GM21528 (cell line): ENCODE data around the gene SLC6A3.
"Not testable (repeated sequence)": the region's sequence is repeated elsewhere in the genome, so short reads cannot be mapped to it uniquely, and the experiment has no call there.

Experiments
- ATAC-seq: cut with Tn5 transposase; IDR thresholded peaks from one replicate; pipeline ENCODE4 v1.9.1; 2021; ENCODE audit warnings: mild to moderate bottlenecking, moderate library complexity; ENCODE audit not compliant: unreplicated experiment, low FRiP score

Gene SLC6A3

DNA sequence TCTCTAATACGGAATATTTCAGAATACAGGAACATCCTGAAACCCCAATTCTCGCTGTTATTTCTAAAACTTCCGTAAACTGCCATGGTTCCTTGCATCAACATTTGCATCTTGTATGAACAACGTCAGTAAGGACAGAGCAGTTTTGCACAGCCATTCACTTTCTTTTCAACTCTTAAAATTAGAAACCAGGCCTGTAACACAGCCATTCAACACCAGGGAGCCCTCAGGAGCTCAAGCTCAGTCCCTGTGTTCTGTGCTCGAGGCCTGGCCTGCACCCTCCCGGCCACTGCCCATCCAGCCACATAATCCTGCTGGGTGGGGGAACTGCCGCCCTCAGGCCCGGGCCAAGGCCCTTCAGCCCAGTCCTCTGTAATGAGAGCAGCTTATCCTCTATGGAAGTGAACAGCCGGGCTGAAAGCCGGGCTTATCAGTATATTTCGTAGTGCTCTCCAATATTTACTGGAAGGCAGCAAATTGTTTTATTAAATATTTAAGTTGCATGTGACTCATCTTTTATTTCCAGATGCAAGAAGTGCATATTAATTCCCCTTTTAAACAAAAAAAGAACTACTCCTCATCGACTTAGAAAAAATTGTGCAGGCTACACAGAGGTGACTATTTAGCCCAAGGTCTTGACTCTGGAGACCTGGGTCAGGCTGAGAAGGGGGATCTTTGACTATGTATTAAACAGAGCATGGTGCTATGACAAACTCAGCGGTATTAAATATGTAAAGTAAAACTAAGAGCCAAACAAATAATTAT is 33.2 kb upstream of the SLC6A3 start:
- no peak for ATAC-seq

DNA sequence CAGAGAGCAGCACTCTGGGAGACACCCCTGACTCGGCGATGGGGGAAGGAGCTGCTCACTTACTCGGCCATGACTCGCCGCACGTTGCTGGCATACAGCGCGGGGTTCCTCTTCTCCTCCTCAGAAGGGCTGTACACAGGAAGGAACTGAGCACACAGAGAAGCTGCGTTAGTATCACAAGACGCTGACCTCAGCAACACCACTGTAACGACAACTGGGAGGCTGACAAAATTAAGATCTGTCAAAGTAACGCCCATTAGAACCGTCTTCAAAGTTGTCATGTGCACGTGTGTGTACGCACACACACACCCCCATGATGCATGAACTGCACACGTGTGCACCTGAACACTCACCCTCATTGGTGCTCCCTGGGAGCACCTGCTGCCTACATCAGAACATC is 32.1 kb upstream of the SLC6A3 start:
- no peak for ATAC-seq

GRCh38 chr5:1476967-1477310 is 31.7 kb upstream of the SLC6A3 start:
- ATAC-seq, result no peak

DNA sequence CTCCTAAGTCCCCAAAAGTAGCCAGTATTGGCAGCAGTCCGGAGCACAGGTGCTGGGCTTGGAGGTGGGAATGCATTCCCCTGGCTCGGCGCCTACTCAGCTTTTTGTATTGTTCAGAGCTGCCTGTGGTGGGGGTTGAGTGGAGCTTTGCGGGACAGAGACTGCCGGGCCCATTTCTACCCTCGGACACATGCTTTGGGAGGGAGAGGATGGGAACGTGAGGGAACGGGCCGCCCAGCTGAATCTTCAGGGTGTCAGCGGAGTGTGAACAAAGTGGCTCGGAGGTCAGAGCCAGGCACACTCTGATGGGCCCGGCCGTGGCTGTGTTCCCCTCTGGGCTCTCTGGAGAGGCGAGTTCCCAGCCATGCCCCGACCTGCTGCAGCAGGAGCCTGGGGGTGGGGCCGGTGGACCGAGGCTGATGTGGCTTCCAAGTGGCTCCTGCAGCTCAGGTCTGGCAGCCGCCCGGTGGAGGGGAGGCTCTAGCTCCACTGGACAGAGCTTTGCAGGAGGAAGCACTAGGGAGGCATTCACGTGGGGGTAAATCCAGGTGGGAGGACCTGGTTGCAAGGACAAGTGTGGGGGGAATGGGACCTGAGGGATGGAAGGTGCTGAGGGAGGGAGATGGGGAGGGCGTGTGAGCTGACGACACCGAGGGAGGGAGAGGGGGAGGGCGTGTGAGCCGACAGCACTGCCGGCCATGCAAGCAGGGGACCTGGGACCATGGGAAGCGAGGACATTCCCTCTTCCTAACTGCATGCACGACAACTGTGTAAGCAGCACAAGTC is 31.1 kb upstream of the SLC6A3 start:
- no peak for ATAC-seq

GRCh38 chr5:1475544-1475900 is 30.3 kb upstream of the SLC6A3 start:
- not testable (repeated sequence) for ATAC-seq

- ATAC-seq, result no peak
Measured at GRCh38 chr5:1474866-1475543, 29.8 kb upstream of the SLC6A3 start.

DNA sequence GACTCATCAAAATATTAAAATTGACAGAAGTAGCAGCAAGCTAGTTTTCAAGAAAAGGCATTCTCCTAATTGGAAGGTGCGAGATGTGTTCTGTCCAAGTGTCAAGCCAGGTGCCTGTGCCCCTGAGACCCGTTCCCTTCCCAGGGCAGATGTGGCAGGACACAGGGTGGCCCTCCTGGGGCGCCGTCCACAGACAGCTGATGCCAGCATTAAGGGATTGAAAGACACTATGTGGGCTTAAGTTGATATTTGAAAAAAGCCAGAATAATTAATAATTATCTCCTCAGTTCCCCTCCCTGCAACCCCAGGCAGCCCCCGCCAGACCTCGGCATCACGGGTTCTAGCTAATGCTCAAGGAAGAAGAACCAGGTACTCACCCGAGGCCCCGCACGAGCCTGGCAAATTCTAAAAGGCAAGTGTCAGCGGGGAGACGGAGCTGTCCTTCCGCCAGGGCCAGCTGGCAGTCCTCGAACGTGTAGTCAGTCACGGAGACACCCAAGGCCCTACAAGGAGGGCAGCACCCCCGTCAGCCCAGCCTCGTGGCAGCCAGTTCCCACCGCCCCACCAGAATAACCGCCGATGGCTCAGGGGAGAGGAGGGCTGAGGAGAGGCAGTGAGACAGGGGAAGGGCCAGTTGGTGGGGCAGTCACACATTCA is 29.1 kb upstream of the SLC6A3 start:
- ATAC-seq, result no peak

GRCh38 chr5:1473746-1474145 is 28.5 kb upstream of the SLC6A3 start:
- ATAC-seq, result no peak

GRCh38 chr5:1472964-1473628 is 27.9 kb upstream of the SLC6A3 start:
- no peak for ATAC-seq

- ATAC-seq, result no peak
Measured at GRCh38 chr5:1471997-1472963, 27.0 kb upstream of the SLC6A3 start.

- no peak for ATAC-seq
Measured at GRCh38 chr5:1471240-1471853, 26.1 kb upstream of the SLC6A3 start.

DNA sequence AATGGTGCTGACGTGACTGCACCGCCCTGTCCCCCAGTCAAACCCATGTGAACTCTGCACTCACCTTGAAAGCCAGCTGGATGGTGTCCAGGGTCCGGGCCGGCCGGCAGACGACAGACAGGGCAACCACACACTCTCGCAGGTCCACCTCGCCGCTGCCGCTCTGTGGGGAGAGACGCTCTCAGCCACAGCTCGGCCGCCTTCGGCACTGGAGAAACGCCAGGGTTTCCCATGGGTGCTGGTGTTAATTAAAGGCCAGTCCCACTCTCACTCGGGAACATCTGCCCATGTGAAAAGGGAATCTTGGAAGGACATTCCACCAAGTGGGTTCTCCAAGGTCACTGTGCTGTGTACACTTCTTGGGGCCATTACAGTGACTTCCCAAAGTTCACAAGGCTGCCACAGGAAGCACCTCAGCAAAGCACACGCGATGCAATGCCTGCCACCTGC is 25.5 kb upstream of the SLC6A3 start:
- ATAC-seq, result no peak

GRCh38 chr5:1468629-1469527 is 23.6 kb upstream of the SLC6A3 start:
- no peak for ATAC-seq

- no peak for ATAC-seq
Measured at GRCh38 chr5:1468247-1468612, 23.0 kb upstream of the SLC6A3 start.

DNA sequence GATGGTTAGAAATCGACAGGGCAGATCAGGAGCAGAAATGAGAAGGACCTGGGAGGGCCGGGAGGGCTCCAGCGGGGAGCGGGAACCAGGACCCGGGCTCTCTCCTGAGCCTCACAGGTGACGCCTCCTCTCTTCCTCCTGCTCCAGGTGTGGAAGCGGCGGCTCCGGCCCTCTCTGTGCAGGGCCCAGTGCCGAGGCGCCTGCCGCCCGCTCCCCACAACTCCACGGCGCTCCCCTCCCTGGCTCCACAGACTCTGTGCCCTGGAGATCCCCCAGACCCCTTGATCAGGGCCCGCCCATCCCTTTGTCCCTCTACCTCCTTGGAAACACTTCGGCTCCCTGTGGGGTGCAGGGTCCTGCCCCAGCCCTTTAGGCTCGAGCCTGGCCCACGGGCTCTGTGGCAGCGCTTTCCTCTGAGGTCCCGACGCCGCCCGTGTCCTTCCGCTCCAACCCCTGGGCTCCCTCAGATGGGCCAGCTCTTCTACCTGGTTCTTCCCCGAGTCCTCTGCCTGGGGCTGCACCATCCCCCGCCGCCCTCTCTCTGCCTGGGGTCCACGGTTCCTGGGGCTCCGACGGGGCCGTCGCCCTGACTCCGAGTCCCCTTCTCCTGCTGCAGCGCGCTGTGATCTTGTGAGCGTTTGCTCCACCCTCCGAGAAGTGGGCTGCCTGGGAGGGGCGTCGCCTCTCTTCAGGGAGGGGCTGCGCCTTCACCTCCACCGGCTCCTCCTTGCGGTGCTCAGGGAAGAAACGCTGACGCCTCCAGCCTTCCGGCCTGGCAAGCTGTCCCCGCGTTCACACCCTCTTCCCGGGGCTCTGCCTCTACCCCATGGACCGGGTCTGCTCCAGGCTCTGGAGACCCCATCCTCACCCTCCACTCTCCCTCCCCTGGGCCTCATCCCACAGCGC is 22.4 kb upstream of the SLC6A3 start:
- ATAC-seq, result no peak

DNA sequence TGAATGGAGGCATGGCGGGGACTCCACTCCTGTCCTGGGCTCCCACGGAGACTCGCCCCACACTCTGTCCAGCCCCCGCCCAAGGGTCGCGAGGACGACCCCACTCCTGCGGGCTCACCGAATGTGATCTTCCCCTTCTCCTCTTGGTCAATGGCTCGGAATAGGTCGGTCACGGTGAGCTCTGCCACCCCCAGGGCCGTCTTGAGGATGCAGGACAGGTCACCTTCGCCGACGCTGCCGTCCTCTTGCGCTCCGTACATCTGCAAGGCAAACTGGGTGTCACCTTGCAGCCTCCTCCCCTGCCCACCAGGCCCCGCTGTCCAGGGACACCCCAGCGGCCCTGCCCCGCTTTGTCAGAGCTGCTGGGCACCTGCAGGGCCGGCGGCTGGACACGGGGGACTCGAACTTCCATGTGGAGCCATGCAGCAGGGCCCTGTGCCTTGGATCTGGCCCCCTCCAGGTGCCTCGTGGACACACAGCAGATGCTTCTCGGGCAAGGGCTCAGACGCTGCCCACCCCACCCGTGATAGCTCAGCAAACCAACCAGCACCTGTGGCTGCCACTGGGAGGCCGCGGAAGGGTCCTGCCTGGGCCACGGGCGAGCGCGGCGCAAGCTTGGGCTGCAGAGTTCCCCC is 21.5 kb upstream of the SLC6A3 start:
- ATAC-seq, result no peak
